K562 (cell line): ENCODE results near the gene FBLN2. TPM values are rescaled to one million over a fixed set of nuclear protein-coding genes. Genes with fewer than 3 reads are reported as not detected.

Experiments used
- AFF1 ChIP-seq, 2 experiments: fragments of 450-650 bp; IDR thresholded peaks; 2 replicates each; pipeline ENCODE4 v1.6.1; 2018; ENCODE audit warnings: mild to moderate bottlenecking in 2 of 2, low read depth in 1 of 2; ENCODE audit not compliant: partially characterized antibody in 2 of 2
- ARID1B ChIP-seq: fragments of 450-650 bp; IDR thresholded peaks from 2 replicates; pipeline ENCODE4 v1.6.1; 2016; ENCODE audit warnings: antibody characterized with exemption, mild to moderate bottlenecking, inconsistent platforms
- ETV5 ChIP-seq: sonication (generic); formaldehyde crosslinking; IDR thresholded peaks from 2 replicates; pipeline ENCODE4 v1.4.0; 2020; ENCODE audit warnings: low read depth, mild to moderate bottlenecking, missing genetic modification reagents
- HES1 ChIP-seq: fragments of 450-650 bp; IDR thresholded peaks from 2 replicates; pipeline ENCODE4 v1.6.1; 2016; ENCODE audit warnings: low read depth, mild to moderate bottlenecking, moderate library complexity
- HIVEP1 ChIP-seq: fragments of 250-450 bp; sonication (Bioruptor Pico); IDR thresholded peaks from 2 replicates; pipeline ENCODE4 v1.4.0; 2020; ENCODE audit warnings: mild to moderate bottlenecking
- HLTF ChIP-seq: fragments of 450-650 bp; IDR thresholded peaks from 2 replicates; pipeline ENCODE4 v1.6.1; 2016
- HOMEZ ChIP-seq: fragments of 250-450 bp; sonication (Bioruptor Pico); IDR thresholded peaks from 2 replicates; pipeline ENCODE4 v1.4.0; 2020; ENCODE audit warnings: mild to moderate bottlenecking, moderate library complexity
- MECOM ChIP-seq: fragments of 250-450 bp; sonication (Bioruptor Pico); IDR thresholded peaks from 2 replicates; pipeline ENCODE4 v1.8.0; 2022; ENCODE audit warnings: inconsistent platforms
- NCOA1 ChIP-seq: fragments of 450-650 bp; IDR thresholded peaks from 2 replicates; pipeline ENCODE4 v1.6.1; 2016; ENCODE audit warnings: low read depth
- PPARD ChIP-seq: fragments of 250-450 bp; sonication (Bioruptor Pico); IDR thresholded peaks from 2 replicates; pipeline ENCODE4 v1.8.0; 2022; ENCODE audit warnings: inconsistent platforms, mild to moderate bottlenecking, moderate library complexity
- RAD21 ChIP-seq, 2 experiments: fragments of 250-450 bp in 1 of 2; fragments of 450-650 bp in 1 of 2; sonication (Bioruptor Pico) in 1 of 2; formaldehyde crosslinking in 1 of 2; IDR thresholded peaks in 1 of 2; conservative IDR thresholded peaks in 1 of 2; 2 replicates each; pipeline versions ENCODE4 v1.4.0 to v1.8.0; 2020 to 2022; ENCODE audit warnings: mild to moderate bottlenecking in 2 of 2, moderate library complexity in 1 of 2
- TCF7L2 ChIP-seq: fragments of 150-350 bp; IDR thresholded peaks from 2 replicates; pipeline ENCODE4 v1.6.1; 2016; ENCODE audit warnings: low read depth, mild to moderate bottlenecking, low read length, moderate library complexity
- TRIM28 ChIP-seq: fragments of 450-650 bp; IDR thresholded peaks from 2 replicates; pipeline ENCODE4 v1.6.1; 2017
- ZBTB11 ChIP-seq, 3 experiments: fragments of 200-800 bp in 1 of 3; fragments of 250-450 bp in 1 of 3; fragments of 450-650 bp in 1 of 3; sonication (Bioruptor Pico) in 1 of 3; sonication (Bioruptor generic) in 1 of 3; formaldehyde crosslinking in 1 of 3; IDR thresholded peaks; 2 replicates each; pipeline versions ENCODE4 v1.6.1 to v1.8.0; 2016 to 2022; ENCODE audit warnings: mild to moderate bottlenecking in 2 of 3, missing genetic modification characterization in 2 of 3, missing compliant biosample characterization in 1 of 3, moderate library complexity in 1 of 3
- ZNF143 ChIP-seq: sonication (generic); formaldehyde crosslinking; IDR thresholded peaks from 2 replicates; pipeline ENCODE4 v1.9.0; 2022; ENCODE audit warnings: mild to moderate bottlenecking, missing genetic modification reagents
- ZNF311 ChIP-seq: fragments of 250-450 bp; sonication (Bioruptor Pico); IDR thresholded peaks from 2 replicates; pipeline ENCODE4 v1.4.0; 2020; ENCODE audit warnings: mild to moderate bottlenecking, moderate library complexity
- ZNF589 ChIP-seq: fragments of 200-800 bp; sonication (Bioruptor generic); IDR thresholded peaks from 2 replicates; pipeline ENCODE4 v1.6.1; 2016; ENCODE audit warnings: low read depth, missing genetic modification characterization, missing compliant biosample characterization
- ZNF76 ChIP-seq: fragments of 250-450 bp; sonication (Bioruptor Pico); IDR thresholded peaks from 2 replicates; pipeline ENCODE4 v1.4.0; 2020; ENCODE audit warnings: mild to moderate bottlenecking, moderate library complexity, borderline replicate concordance
- polyA plus RNA-seq, 8 experiments: library from polyadenylated mRNA; depleted of rRNA in 4 of 8; stranded (reverse) in 5 of 8; unstranded in 3 of 8; fragments of >200 nt; fragmentation: Nextera tagmentation in 2 of 8; fragmentation: Illumina TruSeq in 1 of 8; extraction: Ambion mirVana in 2 of 8; extraction: Trizol in 1 of 8; gene quantifications; 2 replicates each; pipeline versions ENCODE4 v1.2.1 to v1.2.3, GENCODE V29; 2011 to 2014; ENCODE audit warnings: inconsistent platforms in 1 of 8, missing spikeins in 1 of 8
- total RNA-seq, 7 experiments: library from RNA; depleted of rRNA in 6 of 7; stranded (reverse); fragments of >200 nt in 6 of 7; fragmentation: Illumina TruSeq in 2 of 7; extraction: Trizol in 2 of 7; gene quantifications; 2 replicates each; pipeline versions ENCODE4 v1.2.1 to v1.2.3, GENCODE V29; 2011 to 2021; ENCODE audit warnings: low replicate concordance in 1 of 7

The FBLN2 gene
- total and polyA plus RNA-seq, 9 of the 15 experiments (the other 6 are each of a cell fraction or from before 2014, with no cell fraction given): 0.03 to 0.10 (median 0.04) TPM; not detected in 6

- peak in 1 of 2 experiments; percentile 28; a peak in 2 of 4 replicates for TF ChIP-seq RAD21 (CRISPR knock-in tag; conservative IDR thresholded peaks at IDR 0.05 in 1 of 2, IDR thresholded peaks at IDR 0.05 in 1 of 2)
- 0 out of 2 replicates have a peak, but pooled peaks have one; percentile 28 for TF ChIP-seq HOMEZ (CRISPR knock-in tag)
- peak; percentile 85; the same call in 1 of the 2 replicates for TF ChIP-seq TRIM28
- TF ChIP-seq ARID1B: peak; percentile 97
- TF ChIP-seq ZBTB11 (CRISPR knock-in tag; IDR thresholded peaks at IDR 0.05): peak in 1 of 3 experiments; percentile 77; a peak in 2 of 6 replicates
- TF ChIP-seq PPARD (CRISPR knock-in tag): no peak
- TF ChIP-seq ZNF143 (CRISPR knock-in tag): no peak
- TF ChIP-seq HLTF: 0 out of 2 replicates have a peak, but pooled peaks have one; percentile 39
- TF ChIP-seq ZNF76 (CRISPR knock-in tag): no peak
- peak; percentile 61; the same call in 1 of the 2 replicates for TF ChIP-seq ZNF311 (CRISPR knock-in tag)
- TF ChIP-seq NCOA1: peak; percentile 57; the same call in 1 of the 2 replicates
- TF ChIP-seq ETV5 (CRISPR knock-in tag): peak; percentile 93; the same call in 1 of the 2 replicates
- no peak for TF ChIP-seq TCF7L2
- peak; percentile 98 for TF ChIP-seq MECOM (CRISPR knock-in tag)
- TF ChIP-seq ZNF589 (CRISPR knock-in tag): peak; percentile 58; the same call in 1 of the 2 replicates
- peak; percentile 91 for TF ChIP-seq HES1
- peak in 1 of 2 experiments; percentile 72 for TF ChIP-seq AFF1 (IDR thresholded peaks at IDR 0.05; ENCODE audit: low read depth in 1 of 2, partially characterized antibody in 2 of 2)
- peak; percentile 12; the same call in 1 of the 2 replicates for TF ChIP-seq HIVEP1 (CRISPR knock-in tag)
Observed at GRCh38 chr3:13546667-13547171, 2.2 kb upstream of the FBLN2 start (continued).
